CD4-positive, alpha-beta T cell treated with Interleukin-2 at 100 ng/mL for 4 hours (primary cell): Measurements from ENCODE around the gene CNTN4.

Experiments
- DNase-seq: peaks from one replicate; pipeline ENCODE4 v3.0.0-alpha.2; 2020; ENCODE audit warnings: low spot score

The CNTN4 gene

GRCh38 chr3:3064297-3064696, 965.6 kb downstream of the CNTN4 start:
- DNase-seq: no peak

GRCh38 chr3:3065876-3066275, 967.2 kb downstream of the CNTN4 start:
- DNase-seq: no peak

- no peak for DNase-seq
Measured at GRCh38 chr3:3066378-3066777, 967.7 kb downstream of the CNTN4 start.

- DNase-seq: no peak
Measured at GRCh38 chr3:3066910-3067309, 968.2 kb downstream of the CNTN4 start.

- no peak for DNase-seq
Measured at GRCh38 chr3:3068358-3068881, 969.8 kb downstream of the CNTN4 start.

GRCh38 chr3:3069723-3070122, 971.1 kb downstream of the CNTN4 start:
- DNase-seq: no peak

GRCh38 chr3:3071136-3071535, 972.5 kb downstream of the CNTN4 start:
- DNase-seq: no peak

GRCh38 chr3:3074551-3075257, 976.0 kb downstream of the CNTN4 start:
- no peak for DNase-seq

- no peak for DNase-seq
Measured at GRCh38 chr3:3080309-3080708, 981.6 kb downstream of the CNTN4 start.

- DNase-seq: no peak
Measured at GRCh38 chr3:3081381-3082233, 982.9 kb downstream of the CNTN4 start.

GRCh38 chr3:3082234-3082924, 983.7 kb downstream of the CNTN4 start:
- no peak for DNase-seq

GRCh38 chr3:3084890-3085289, 986.2 kb downstream of the CNTN4 start:
- DNase-seq: no peak

GRCh38 chr3:3085782-3086181, 987.1 kb downstream of the CNTN4 start:
- DNase-seq: no peak

GRCh38 chr3:3086239-3086638, 987.6 kb downstream of the CNTN4 start:
- DNase-seq: no peak

GRCh38 chr3:3087279-3087678, 988.6 kb downstream of the CNTN4 start:
- no peak for DNase-seq

- no peak for DNase-seq
Measured at GRCh38 chr3:3087716-3088465, 989.2 kb downstream of the CNTN4 start.

GRCh38 chr3:3089017-3089416, 990.4 kb downstream of the CNTN4 start:
- DNase-seq: no peak

GRCh38 chr3:3097958-3098357, 999.3 kb downstream of the CNTN4 start:
- no peak for DNase-seq

- DNase-seq: no peak
Measured at GRCh38 chr3:3101660-3102458, 1003.2 kb downstream of the CNTN4 start.

- DNase-seq: no peak
Measured at GRCh38 chr3:3102751-3103150, 1004.1 kb downstream of the CNTN4 start.

GRCh38 chr3:3105246-3105645, 1006.6 kb downstream of the CNTN4 start:
- no peak for DNase-seq
